Prostate gland (tissue), 2 donors: ENCODE data around the gene MTOR. TPM values are rescaled to one million over a fixed set of nuclear protein-coding genes. Genes with fewer than 3 reads are reported as not detected.

Source experiments
- DNase-seq: peaks from one replicate; pipeline ENCODE4 v3.0.0-alpha.2; 2019; ENCODE audit warnings: low spot score
- H3K27ac ChIP-seq, 2 donors: fragments of 200-600 bp; sonication (generic); 2 replicates each; pipeline ENCODE4 v1.5.1; 2017 to 2019
- H3K27me3 ChIP-seq: fragments of 200-600 bp; sonication (generic); replicated peaks from 2 replicates; pipeline ENCODE4 v1.5.1; 2019; ENCODE audit not compliant: insufficient read depth
- H3K36me3 ChIP-seq, 2 donors: fragments of 200-600 bp; sonication (generic); 1 replicate in 1 of 2; 2 replicates in 1 of 2; pipeline versions ENCODE4 v1.5.1 to v1.8.1; 2017 to 2019
- H3K4me1 ChIP-seq: fragments of 200-600 bp; sonication (generic); replicated peaks from 2 replicates; pipeline ENCODE4 v1.5.1; 2019
- H3K4me3 ChIP-seq, 2 donors: fragments of 200-600 bp; sonication (generic); 2 replicates each; pipeline ENCODE4 v1.5.1; 2017 to 2019
- H3K9me3 ChIP-seq: fragments of 200-600 bp; sonication (generic); 2 replicates; pipeline ENCODE4 v1.5.1; 2017
- CTCF ChIP-seq, 4 experiments: fragments of 200-600 bp in 2 of 4; fragments of 450-650 bp in 2 of 4; sonication (generic) in 2 of 4; IDR thresholded peaks; 1 replicate in 3 of 4; 2 replicates in 1 of 4; pipeline ENCODE4 v1.5.1; 2016 to 2019; ENCODE audit warnings: antibody characterized with exemption in 4 of 4, mild to moderate bottlenecking in 2 of 4, moderate library complexity in 2 of 4
- POLR2A ChIP-seq: fragments of 450-650 bp; IDR thresholded peaks from one replicate; pipeline ENCODE4 v1.6.1; 2016; ENCODE audit warnings: antibody characterized with exemption, mild to moderate bottlenecking
- POLR2AphosphoS5 ChIP-seq: sonication (generic); formaldehyde crosslinking; IDR thresholded peaks from one replicate; pipeline ENCODE4 v1.6.1; 2017; ENCODE audit warnings: antibody characterized with exemption
- WGBS: methylation state at CpG from one replicate; pipeline ENCODE4 v1.1.5; 2018; 5-methylcytosine and 5-hydroxymethylcytosine counted together
- intact Hi-C: fragments of 100-400 bp; cut with DNase I; formaldehyde crosslinking; loops from one replicate; pipeline ENCODE4 v1.14.2; 2022
- total RNA-seq, 2 donors: library from RNA; depleted of rRNA; stranded (reverse); fragments of >200 nt; gene quantifications; one replicate each; pipeline ENCODE4 v1.1.0, GENCODE V29; 2016

The MTOR gene
- total RNA-seq, 2 donors from 2014 or later: 34.7 to 56.1 TPM

GRCh38 chr1:11151826-11152612, 110.3 kb downstream of the MTOR start:
- no peaks in the 10 kb centered on the region for H3K36me3 ChIP-seq
- no peak for TF ChIP-seq CTCF (IDR thresholded peaks at IDR 0.05)
- peak; percentile 71 for TF ChIP-seq POLR2AphosphoS5
- no peaks in the 10 kb centered on the region for H3K9me3 ChIP-seq
- peaks cover 13% of the 10 kb centered on the region for H3K4me1 ChIP-seq
- 22% methylated on average over 9 of the region's 9 CpGs for WGBS
- no peak overlapping the region for H3K4me3 ChIP-seq
- no peaks in the 10 kb centered on the region for H3K27me3 ChIP-seq
- peak overlapping the region; percentile 33 to 57 for H3K27ac ChIP-seq
- peak; percentile 30 for DNase-seq
- intact Hi-C loops: no loop called here

DNA sequence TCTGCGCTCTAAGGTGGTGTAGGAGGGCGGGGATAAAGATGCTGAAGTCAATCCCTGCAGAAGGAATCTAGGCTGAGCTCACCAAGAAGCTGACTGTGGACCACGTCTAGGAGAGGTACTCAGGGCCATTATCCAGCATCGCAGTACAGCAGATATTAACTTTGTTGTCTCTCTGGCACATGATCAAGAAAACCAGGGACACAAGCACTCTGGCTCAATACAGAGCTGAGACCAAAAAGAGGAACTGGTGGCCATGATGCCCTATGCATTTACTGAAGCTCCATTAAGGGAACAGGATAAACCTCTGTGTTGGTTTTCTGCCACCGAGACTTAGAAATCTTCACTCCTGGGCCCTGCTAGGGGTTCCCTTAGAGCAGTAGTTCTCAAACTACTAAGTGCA, 111.2 kb downstream of the MTOR start:
- H3K36me3 ChIP-seq: no peaks in the 10 kb centered on the region
- no peak for DNase-seq
- WGBS: 59% methylated on average over 5 of the region's 5 CpGs
- H3K4me3 ChIP-seq: no peak overlapping the region
- peak overlapping the region; percentile 33 to 40 for H3K27ac ChIP-seq
- H3K27me3 ChIP-seq: no peaks in the 10 kb centered on the region
- H3K4me1 ChIP-seq: peaks cover 13% of the 10 kb centered on the region
- no peak for TF ChIP-seq POLR2AphosphoS5
- no peak for TF ChIP-seq POLR2A
- TF ChIP-seq CTCF (IDR thresholded peaks at IDR 0.05): no peak
- H3K9me3 ChIP-seq: no peaks in the 10 kb centered on the region
- intact Hi-C loops: no loop called here

DNA sequence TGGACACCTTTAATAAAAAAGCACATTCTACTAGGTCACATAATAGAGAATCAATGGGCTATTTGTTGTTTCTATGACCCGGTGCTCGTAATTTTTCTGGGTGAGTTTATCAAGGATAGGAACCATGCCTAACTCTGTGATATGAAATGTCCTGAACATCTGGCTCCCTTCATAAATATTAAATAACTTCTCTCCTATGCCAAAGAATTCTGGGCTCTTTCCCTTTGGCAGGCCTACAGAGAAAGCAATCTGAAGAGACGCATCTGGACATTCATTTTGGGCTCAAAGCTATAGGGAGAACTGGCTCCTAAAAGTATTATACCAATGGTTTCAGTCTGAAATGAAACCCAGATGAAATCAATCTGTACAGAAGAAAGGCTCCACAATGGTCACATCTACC, 112.0 kb downstream of the MTOR start:
- H3K36me3 ChIP-seq: no peaks in the 10 kb centered on the region
- no peak for DNase-seq
- WGBS: 61% methylated on average over 3 of the region's 3 CpGs
- peaks cover 13% of the 10 kb centered on the region for H3K4me1 ChIP-seq
- no peak overlapping the region for H3K4me3 ChIP-seq
- TF ChIP-seq POLR2AphosphoS5 (no peak), POLR2A (no peak), CTCF (IDR thresholded peaks at IDR 0.05) (no peak)
- intact Hi-C loops: no loop called here
- no peak overlapping the region for H3K27ac ChIP-seq
- H3K9me3 ChIP-seq: no peaks in the 10 kb centered on the region
- no peaks in the 10 kb centered on the region for H3K27me3 ChIP-seq

DNA sequence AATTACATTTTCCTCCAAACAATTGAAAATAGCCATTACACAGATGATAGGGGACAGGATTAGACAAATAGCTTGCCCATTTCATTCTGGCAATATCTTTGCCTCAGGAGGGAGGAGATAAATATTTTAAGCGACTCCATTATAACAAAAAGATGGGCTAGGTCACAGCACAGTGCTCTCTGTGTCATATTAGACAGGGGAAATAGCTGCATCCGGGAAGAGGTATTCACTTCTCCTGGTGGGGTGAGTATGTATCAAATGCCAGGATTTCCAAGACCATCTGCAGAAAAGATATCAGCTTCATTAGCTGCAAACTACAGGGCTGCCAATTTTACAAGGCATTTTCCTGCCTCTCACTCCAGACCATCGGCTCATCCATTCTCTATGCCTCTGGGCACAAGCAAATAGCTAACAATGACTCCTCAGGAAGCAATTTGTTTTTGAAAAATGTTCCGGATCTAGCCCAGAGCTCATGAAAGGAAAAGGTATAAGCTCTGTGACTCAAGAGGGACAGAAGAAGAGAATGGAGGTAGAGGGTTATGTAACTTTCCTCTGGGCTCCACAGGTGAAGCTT, 115.1 kb downstream of the MTOR start:
- H3K4me1 ChIP-seq: peaks cover 9% of the 10 kb centered on the region
- no peaks in the 10 kb centered on the region for H3K36me3 ChIP-seq
- whole genome bisulfite sequencing: 57% methylated on average over 4 of the region's 4 CpGs
- no peaks in the 10 kb centered on the region for H3K27me3 ChIP-seq
- H3K9me3 ChIP-seq: no peaks in the 10 kb centered on the region
- H3K27ac ChIP-seq: peak overlapping the region in 1 of 2 donors; percentile 9
- no peak overlapping the region for H3K4me3 ChIP-seq
- no peak for TF ChIP-seq POLR2AphosphoS5
- no peak for TF ChIP-seq POLR2A
- TF ChIP-seq CTCF (IDR thresholded peaks at IDR 0.05): no peak
- intact Hi-C loops: no loop called here
- no peak for DNase-seq

DNA sequence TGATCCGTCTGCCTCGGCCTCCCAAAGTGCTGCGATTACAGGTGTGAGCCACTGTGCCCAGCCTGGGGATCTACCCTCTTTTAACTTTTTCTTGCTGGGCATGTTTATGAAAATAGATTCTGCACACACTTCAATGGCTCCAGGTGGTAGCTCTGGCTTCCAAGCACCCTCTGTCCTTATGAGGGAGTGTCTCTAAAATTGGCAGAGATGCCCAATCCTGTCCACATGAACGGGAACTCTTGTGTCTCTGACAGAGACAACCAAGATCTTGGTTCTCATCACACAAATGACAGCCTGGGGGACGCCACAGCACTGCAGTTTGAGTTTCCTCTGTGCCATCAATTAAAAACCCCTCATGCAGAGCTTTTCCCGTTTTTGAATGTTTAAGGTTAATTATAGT, 116.6 kb downstream of the MTOR start:
- no peaks in the 10 kb centered on the region for H3K36me3 ChIP-seq
- TF ChIP-seq POLR2AphosphoS5: no peak
- TF ChIP-seq POLR2A: no peak
- H3K27ac ChIP-seq: no peak overlapping the region
- DNase-seq: no peak
- 89% methylated on average over 6 of the region's 6 CpGs for WGBS
- H3K4me3 ChIP-seq: no peak overlapping the region
- no peaks in the 10 kb centered on the region for H3K27me3 ChIP-seq
- no peaks in the 10 kb centered on the region for H3K9me3 ChIP-seq
- no peaks in the 10 kb centered on the region for H3K4me1 ChIP-seq
- intact Hi-C loops: no loop called here
